ENCODE data around the gene CACNB4. TPM values are rescaled to one million over a fixed set of nuclear protein-coding genes. Genes with fewer than 3 reads are reported as not detected.

Gene CACNB4
- total RNA-seq, 2 experiments from 2014 or later, result 0.06 to 0.76 TPM

- CTCF ChIA-PET (ENCODE audit: unreplicated experiment), result no interaction called here
- Histone ChIP-seq H3K4me2 (ENCODE audit: low read length) (no peak overlapping the region), H3K4me1 (ENCODE audit: insufficient read depth, low read length, poor library complexity, severe bottlenecking) (no peaks in the 10 kb centered on the region)
Measured at GRCh38 chr2:152071092-152071491, 27.8 kb downstream of the CACNB4 start.

GRCh38 chr2:152068226-152068625, 30.6 kb downstream of the CACNB4 start:
- no peaks in the 10 kb centered on the region for H3K9me2 ChIP-seq (ENCODE audit: insufficient read depth, low read length)
- ChIA-PET POLR2A (interaction anchor here (0.5 kb wide), 1 partner anchor 148 kb away, joined by 3 read pairs; no protein-coding TSS in a partner anchor), CTCF (ENCODE audit: unreplicated experiment) (no interaction called here)
- intact Hi-C loops (cut with micrococcal nuclease; ENCODE audit: unreplicated experiment), result no loop called here
- no peak overlapping the region for H2AFZ ChIP-seq (ENCODE audit: low read length)
- H3K9me3 ChIP-seq (ENCODE audit: low read length), result no peaks in the 10 kb centered on the region
- DNase-seq (ENCODE audit: low spot score), result no peak
- H3K79me2 ChIP-seq (ENCODE audit: insufficient read depth, low read depth, low read length), result no peaks in the 10 kb centered on the region
- BruUV-seq (replicated peaks), result no TSS peak
- no peak overlapping the region for H3K4me3 ChIP-seq (ENCODE audit: low read depth, low read length, poor library complexity, severe bottlenecking)
- H4K20me1 ChIP-seq (ENCODE audit: insufficient read depth, low read length), result no peaks in the 10 kb centered on the region
- TF ChIP-seq EZH2phosphoT487 (IDR thresholded peaks at IDR 0.05; ENCODE audit: borderline replicate concordance, low read depth, low read length) (no peak), CTCF (conservative IDR thresholded peaks at IDR 0.05; ENCODE audit: low read length) (no peak)
- H3K4me2 ChIP-seq (ENCODE audit: low read length), result no peak overlapping the region
- no peaks in the 10 kb centered on the region for H3K4me1 ChIP-seq (ENCODE audit: insufficient read depth, low read length, poor library complexity, severe bottlenecking)
- no peaks in the 10 kb centered on the region for H3K36me3 ChIP-seq (ENCODE audit: insufficient read depth, low read length)
- H3K27ac ChIP-seq (ENCODE audit: low read depth, low read length, poor library complexity, severe bottlenecking), result no peak overlapping the region

More at GRCh38 chr2:152071092-152071491, 27.8 kb downstream of the CACNB4 start:
- Histone ChIP-seq H2AFZ (ENCODE audit: low read length) (no peak overlapping the region), H3K27ac (ENCODE audit: low read depth, low read length, poor library complexity, severe bottlenecking) (no peak overlapping the region), H3K4me3 (ENCODE audit: low read depth, low read length, poor library complexity, severe bottlenecking) (no peak overlapping the region), H3K79me2 (ENCODE audit: insufficient read depth, low read depth, low read length) (no peaks in the 10 kb centered on the region), H3K36me3 (ENCODE audit: insufficient read depth, low read length) (no peaks in the 10 kb centered on the region), H4K20me1 (ENCODE audit: insufficient read depth, low read length) (no peaks in the 10 kb centered on the region), H3K9me3 (ENCODE audit: low read length) (no peaks in the 10 kb centered on the region), H3K9me2 (ENCODE audit: insufficient read depth, low read length) (no peaks in the 10 kb centered on the region)
- BruUV-seq (replicated peaks), result no TSS peak
- intact Hi-C loops (cut with micrococcal nuclease; ENCODE audit: unreplicated experiment), result no loop called here
- no peak for DNase-seq (ENCODE audit: low spot score)
- no peak for TF ChIP-seq EZH2phosphoT487 (IDR thresholded peaks at IDR 0.05; ENCODE audit: borderline replicate concordance, low read depth, low read length)
- TF ChIP-seq CTCF (conservative IDR thresholded peaks at IDR 0.05; ENCODE audit: low read length), result no peak
- POLR2A ChIA-PET, result no interaction called here

- Histone ChIP-seq H3K4me2 (ENCODE audit: low read length) (no peak overlapping the region), H2AFZ (ENCODE audit: low read length) (no peak overlapping the region), H3K9me3 (ENCODE audit: low read length) (no peaks in the 10 kb centered on the region), H3K79me2 (ENCODE audit: insufficient read depth, low read depth, low read length) (no peaks in the 10 kb centered on the region), H4K20me1 (ENCODE audit: insufficient read depth, low read length) (no peaks in the 10 kb centered on the region), H3K27ac (ENCODE audit: low read depth, low read length, poor library complexity, severe bottlenecking) (no peak overlapping the region), H3K36me3 (ENCODE audit: insufficient read depth, low read length) (no peaks in the 10 kb centered on the region), H3K4me1 (ENCODE audit: insufficient read depth, low read length, poor library complexity, severe bottlenecking) (no peaks in the 10 kb centered on the region), H3K9me2 (ENCODE audit: insufficient read depth, low read length) (no peaks in the 10 kb centered on the region), H3K4me3 (ENCODE audit: low read depth, low read length, poor library complexity, severe bottlenecking) (no peak overlapping the region)
- POLR2A ChIA-PET, result no interaction called here
- intact Hi-C loops (cut with micrococcal nuclease; ENCODE audit: unreplicated experiment), result no loop called here
- CTCF ChIA-PET (ENCODE audit: unreplicated experiment), result no interaction called here
- DNase-seq (ENCODE audit: low spot score), result no peak
- BruUV-seq (replicated peaks), result no TSS peak
- TF ChIP-seq CTCF (conservative IDR thresholded peaks at IDR 0.05; ENCODE audit: low read length), result no peak
- TF ChIP-seq EZH2phosphoT487 (IDR thresholded peaks at IDR 0.05; ENCODE audit: borderline replicate concordance, low read depth, low read length), result no peak
Measured at GRCh38 chr2:152067823-152068222, 31.0 kb downstream of the CACNB4 start.

All from OCI-LY7 (cell line).